Articular chondrocyte of knee joint (primary cell): ENCODE measurements around the gene RUBCN. TPM values are rescaled to one million over a fixed set of nuclear protein-coding genes. Genes with fewer than 3 reads are reported as not detected.

Experiments used
- total RNA-seq: library from RNA; depleted of rRNA; stranded (reverse); fragments of >200 nt; gene quantifications from 2 replicates; pipeline ENCODE4 v1.2.3, GENCODE V29; 2012

Gene RUBCN
- total RNA-seq: 16.4 and 19.2 TPM in 2 replicates

DNA sequence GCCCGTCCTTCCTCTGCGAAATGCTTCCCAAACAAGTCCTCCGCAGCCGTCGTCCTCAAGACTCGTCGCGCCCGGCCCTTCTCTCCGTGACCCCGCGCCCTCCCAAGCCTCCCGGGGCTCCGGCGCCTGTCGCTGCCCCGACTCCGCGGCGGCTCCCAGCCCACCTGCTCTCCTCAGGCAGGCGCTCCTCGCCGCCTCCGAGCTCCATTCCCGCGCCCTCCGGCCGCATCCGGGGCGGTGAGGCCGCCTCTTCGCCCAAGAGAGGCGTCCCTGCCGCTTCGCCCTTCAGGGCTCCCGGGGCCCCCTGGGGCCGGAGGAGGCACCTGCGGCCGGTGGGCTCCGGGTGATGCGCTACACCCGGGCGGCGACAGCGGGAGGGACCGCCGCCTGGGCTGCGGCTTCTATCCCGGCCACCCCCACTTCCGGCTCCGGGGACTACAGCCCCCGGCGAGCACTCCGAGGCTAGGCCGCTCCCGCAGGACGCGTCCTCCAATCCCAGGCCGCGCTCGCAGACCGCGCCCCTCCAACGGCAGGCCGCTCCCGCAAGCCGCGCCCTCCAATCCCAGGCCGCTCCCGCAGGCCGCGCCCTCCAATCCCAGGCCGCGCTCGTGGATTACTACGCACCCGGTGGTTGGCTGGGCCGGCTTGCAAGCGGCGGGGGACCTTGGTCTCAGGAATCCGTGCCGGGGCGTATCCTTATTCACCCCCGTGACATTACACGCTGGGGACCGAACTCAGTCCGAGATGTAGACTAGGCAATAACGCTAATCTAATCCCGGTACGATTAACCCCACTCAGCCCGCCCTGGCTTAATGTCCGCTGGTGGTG, at the start of gene RUBCN:
RUBCN (minus strand) TSS at position 414 of the 828 bp plus-strand sequence; CDS start at position 229, 185 bp downstream.

DNA sequence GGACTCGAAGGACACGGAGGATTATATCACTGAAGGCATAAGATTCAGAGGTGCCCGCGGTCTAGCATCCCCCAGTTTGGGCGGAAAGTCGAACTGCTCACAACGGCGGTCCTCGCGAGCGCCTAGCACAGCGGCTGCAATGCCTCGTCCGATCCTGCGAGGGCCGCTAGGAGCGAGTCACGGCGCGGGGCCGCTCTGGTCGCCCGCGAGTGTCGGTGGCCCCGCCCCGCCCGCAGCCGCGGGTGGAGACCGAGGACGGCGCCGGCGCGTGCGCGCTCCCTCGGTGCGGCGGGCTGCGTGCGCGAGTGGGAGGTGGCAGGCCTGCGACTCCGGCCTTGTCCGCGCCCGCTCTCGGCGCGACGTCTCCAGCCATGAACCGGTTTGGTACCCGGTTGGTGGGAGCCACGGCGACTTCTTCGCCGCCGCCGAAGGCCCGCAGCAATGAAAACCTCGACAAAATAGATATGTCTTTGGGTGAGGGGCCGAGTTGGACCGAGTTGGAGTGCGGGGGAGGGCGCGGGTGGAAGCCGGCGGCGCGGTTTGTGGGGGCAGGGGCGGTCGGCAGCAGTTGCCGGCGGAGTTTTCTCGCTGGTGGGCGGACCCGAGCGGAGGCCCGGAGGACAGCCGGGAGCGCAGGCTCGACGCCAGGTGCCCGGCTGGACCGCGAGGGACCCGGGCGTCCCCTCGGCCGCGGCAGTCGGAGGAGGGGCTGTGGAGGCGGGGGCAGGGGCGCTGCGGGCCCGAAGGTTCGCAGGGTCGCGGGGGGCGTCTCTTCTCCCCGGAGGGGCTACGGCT, 13.1 kb upstream of the RUBCN start, which contains the start of gene FYTTD1:
FYTTD1 (plus strand) TSS at position 283 of the 795 bp plus-strand sequence; CDS start at position 372, 89 bp downstream.

Other genes starting within 250 kb of the RUBCN start
- gene BDH1, start 180.9 kb downstream of the RUBCN start, total RNA-seq: 4.9 and 7.8 TPM in 2 replicates
- 66.8 and 67.5 TPM in 2 replicates for gene FYTTD1, start 13.0 kb upstream of the RUBCN start, total RNA-seq
- 62.5 and 64.9 TPM in 2 replicates for gene LRCH3, start 54.4 kb upstream of the RUBCN start, total RNA-seq
- gene RPL35A, start 213.3 kb upstream of the RUBCN start, total RNA-seq: 625 and 662 TPM in 2 replicates
- 8.9 and 13.3 TPM in 2 replicates for gene LMLN, start 223.3 kb upstream of the RUBCN start, total RNA-seq